ENCODE measurements around the gene HHIPL1.

The HHIPL1 gene

GRCh38 chr14:99718031-99718810, 73.3 kb downstream of the HHIPL1 start:
- no peak for DNase-seq

GRCh38 chr14:99718811-99719192, 73.9 kb downstream of the HHIPL1 start:
- no peak for DNase-seq

GRCh38 chr14:99720941-99721791, 76.2 kb downstream of the HHIPL1 start:
- no peak for DNase-seq

- no peak for DNase-seq
Observed at GRCh38 chr14:99721792-99722516, 77.0 kb downstream of the HHIPL1 start.

DNA sequence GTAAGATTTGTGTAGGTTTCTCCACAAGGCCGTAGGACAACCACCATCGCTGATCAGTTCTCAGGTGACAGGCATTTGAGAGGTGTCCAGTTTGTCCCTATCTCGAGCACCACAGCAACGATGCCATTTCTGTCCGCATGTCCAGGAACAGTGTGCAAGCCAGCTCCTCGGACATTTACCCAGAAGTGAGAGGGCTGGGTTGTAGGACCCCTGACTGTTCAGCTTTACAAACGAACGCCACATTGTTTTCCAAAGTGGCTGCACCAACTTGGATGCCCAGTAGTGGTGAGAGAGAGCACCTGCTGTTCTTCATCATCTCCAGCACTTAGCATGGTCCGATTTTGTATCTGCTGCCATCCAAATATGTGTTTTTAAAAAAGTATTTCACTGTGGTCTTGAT, 77.8 kb downstream of the HHIPL1 start:
- no peak for DNase-seq

DNA sequence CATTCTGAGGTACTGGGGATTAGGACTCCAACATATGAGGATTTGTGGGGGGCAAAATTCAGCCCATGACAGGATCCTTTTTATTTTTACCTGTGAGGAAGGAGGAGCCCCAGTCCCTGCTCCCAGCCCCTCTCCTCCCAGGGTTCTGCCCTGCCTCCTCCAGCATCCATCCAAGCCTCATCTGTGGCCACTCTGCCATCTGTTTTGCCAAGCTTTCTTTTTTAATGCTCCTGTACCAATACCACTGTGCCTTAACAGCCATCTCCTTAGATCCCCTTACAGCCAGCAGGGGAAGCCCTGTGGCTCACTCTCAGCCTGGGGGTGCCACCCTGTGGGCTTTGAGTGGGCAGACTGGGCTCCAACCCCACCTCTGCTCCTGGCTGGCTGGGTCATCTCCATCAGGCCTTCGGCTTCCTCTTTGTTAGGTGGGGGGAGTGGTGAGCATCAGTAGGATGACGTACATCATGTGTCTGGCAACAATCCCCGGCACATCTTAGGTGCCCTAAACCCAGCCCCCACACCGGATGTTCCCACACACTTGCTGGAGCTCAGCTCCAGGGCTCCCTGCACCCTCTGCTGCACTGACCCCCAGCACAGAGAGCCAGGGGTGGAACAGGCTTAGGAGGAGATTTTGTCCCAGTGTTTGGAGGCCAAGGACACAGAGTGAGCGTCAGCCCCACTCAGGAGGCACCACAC, 79.4 kb downstream of the HHIPL1 start:
- DNase-seq = no peak

- no peak for DNase-seq
Observed at GRCh38 chr14:99724939-99725773, 80.2 kb downstream of the HHIPL1 start.

GRCh38 chr14:99725774-99726537, 81.0 kb downstream of the HHIPL1 start:
- no peak for DNase-seq

- no peak for DNase-seq
Observed at GRCh38 chr14:99726538-99727095, 81.7 kb downstream of the HHIPL1 start.

- DNase-seq = no peak
Observed at GRCh38 chr14:99727096-99727870, 82.4 kb downstream of the HHIPL1 start.

DNA sequence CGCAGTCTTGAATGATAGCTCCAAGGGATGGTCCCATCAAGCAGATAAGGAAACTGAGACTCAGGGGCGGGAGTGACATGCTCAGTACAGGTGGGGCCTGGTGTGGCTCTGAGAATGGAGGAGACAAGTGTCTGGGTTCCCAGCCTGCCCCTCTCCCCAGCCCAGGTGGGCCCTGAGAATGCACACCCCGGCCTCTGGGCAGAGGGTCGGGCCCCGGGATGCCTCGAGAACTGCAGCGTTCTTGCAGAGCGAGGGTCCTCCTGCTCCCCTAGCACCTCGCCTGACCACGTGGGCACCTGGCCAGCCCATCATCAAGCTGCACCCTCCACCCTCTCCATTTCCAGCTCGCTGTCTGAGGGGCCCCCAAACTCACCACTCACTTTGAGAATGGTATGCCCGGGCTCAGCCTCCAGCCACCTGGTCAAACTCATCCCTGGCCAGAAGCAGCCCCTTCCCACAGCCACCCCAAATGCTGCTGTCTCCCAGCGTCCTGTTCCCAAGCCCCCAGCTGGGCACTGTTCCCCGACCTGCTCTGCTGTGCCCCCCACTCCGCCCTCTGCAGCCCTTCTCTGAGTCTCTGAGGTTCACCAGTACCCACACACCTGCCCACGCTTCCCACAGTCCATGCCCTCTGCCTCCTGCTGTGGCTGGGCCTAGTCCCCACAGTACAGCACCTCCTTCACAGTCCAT, 83.4 kb downstream of the HHIPL1 start:
- DNase-seq = no peak

GRCh38 chr14:99728981-99729451, 84.1 kb downstream of the HHIPL1 start:
- no peak for DNase-seq

Data from CD4-positive, alpha-beta T cell treated with Interleukin-12 subunit alpha and Interleukin-12 subunit beta, for 1 hour (primary cell).